K562 (cell line): ENCODE results near the gene EYA4. TPM values are rescaled to one million over a fixed set of nuclear protein-coding genes. Genes with fewer than 3 reads are reported as not detected.

Experiments
- ATAC-seq: fragments of 200-7000 bp; cut with Tn5 transposase; 3 replicates; pipeline ENCODE4 v1.9.1; 2020; ENCODE audit warnings: moderate library complexity
- BruUV-seq: library from RNA; stranded (reverse); fragments of 400-500 nt; replicated peaks from 2 replicates; lab custom pipeline; 2021; lab: Mats Ljungman, UMichigan
- CTCF ChIA-PET: fragments of 300-600 bp; formaldehyde crosslinking; extraction: SDS; loops from one replicate; lab custom pipeline; 2021; ENCODE audit warnings: low intra/inter-chr PET ratio; lab: Yijun Ruan, JAX
- POLR2A ChIA-PET: fragments of 300-600, 350-650 bp; sonication (Branson Sonifier 250); formaldehyde crosslinking; extraction: SDS; loops from one replicate; lab custom pipeline; 2021; ENCODE audit warnings: antibody characterized with exemption, inconsistent platforms; lab: Yijun Ruan, JAX
- DNase-seq, 4 experiments: peaks; one replicate each; pipeline versions ENCODE4 v3.0.0 to v3.0.0-alpha.2; 2011 to 2018; ENCODE audit warnings: low spot score in 3 of 4, mixed read lengths in 3 of 4; ENCODE audit errors: extremely low read depth in 1 of 4
- FAIRE-seq: peaks from 2 replicates; lab custom pipeline; 2011; peaks lifted over from hg19 to GRCh38; lab: Jason Lieb, UNC
- H2AFZ ChIP-seq: 2 replicates; pipeline ENCODE4 v1.6.0; 2011; ENCODE audit warnings: low read depth, low read length, control low read depth, inconsistent platforms
- H3K27ac ChIP-seq: fragments of 200-600 bp; 3 replicates; pipeline ENCODE4 v1.8.0; 2011; ENCODE audit warnings: low read depth, mild to moderate bottlenecking, control low read depth, inconsistent platforms, low read length, moderate library complexity, mixed read lengths; ENCODE audit errors: extremely low read depth
- H3K27me3 ChIP-seq, 2 experiments: fragments of 300-600 bp in 1 of 2; 2 replicates in 1 of 2; 3 replicates in 1 of 2; pipeline versions ENCODE4 v1.6.0 to v1.8.0; 2011; ENCODE audit warnings: inconsistent platforms in 2 of 2, low read length in 2 of 2, mild to moderate bottlenecking in 1 of 2, mixed read lengths in 1 of 2, moderate library complexity in 1 of 2; ENCODE audit not compliant: control insufficient read depth in 2 of 2, insufficient read depth in 2 of 2
- H3K36me3 ChIP-seq: fragments of 300-600 bp; 3 replicates; pipeline ENCODE4 v1.8.0; 2011; ENCODE audit warnings: mild to moderate bottlenecking, low read length, inconsistent platforms; ENCODE audit not compliant: control insufficient read depth, insufficient read depth
- H3K4me1 ChIP-seq, 2 experiments: fragments of 200-600 bp in 1 of 2; replicated peaks in 1 of 2; 2 replicates in 1 of 2; 3 replicates in 1 of 2; pipeline versions ENCODE4 v1.5.1 to v1.8.0; 2011; ENCODE audit warnings: inconsistent platforms in 2 of 2, low read length in 2 of 2, mild to moderate bottlenecking in 1 of 2, mixed read lengths in 1 of 2, moderate library complexity in 1 of 2; ENCODE audit not compliant: control insufficient read depth in 2 of 2, insufficient read depth in 2 of 2
- H3K4me2 ChIP-seq: 2 replicates; pipeline ENCODE4 v1.6.1; 2011; ENCODE audit warnings: low read length, control low read depth, inconsistent platforms, mixed read lengths; ENCODE audit not compliant: insufficient read depth
- H3K4me3 ChIP-seq: fragments of 200-600 bp; sonication (generic), shearing (Covaris generic); 2 replicates; pipeline ENCODE4 v1.5.1; 2016; ENCODE audit warnings: control low read depth, inconsistent platforms
- H3K79me2 ChIP-seq: fragments of 200-600 bp; 3 replicates; pipeline ENCODE4 v1.8.0; 2011; ENCODE audit warnings: low read length, inconsistent platforms; ENCODE audit not compliant: control insufficient read depth, insufficient read depth
- H3K9ac ChIP-seq, 2 experiments: 2 replicates each; pipeline versions ENCODE4 v1.6.0 to v1.6.1; 2011; ENCODE audit warnings: low read depth in 2 of 2, low read length in 2 of 2, control low read depth in 1 of 2, inconsistent platforms in 1 of 2, mild to moderate bottlenecking in 1 of 2, mixed read lengths in 1 of 2; ENCODE audit not compliant: insufficient read depth in 1 of 2
- H3K9me1 ChIP-seq: one replicate; pipeline ENCODE4 v1.6.0; 2011; ENCODE audit warnings: inconsistent platforms, mild to moderate bottlenecking, low read length, moderate library complexity; ENCODE audit not compliant: control insufficient read depth, insufficient read depth
- H3K9me3 ChIP-seq: replicated peaks from 2 replicates; pipeline ENCODE4 v1.5.1; 2011; ENCODE audit warnings: low read depth, low read length, inconsistent platforms; ENCODE audit not compliant: control insufficient read depth, insufficient read depth
- H4K20me1 ChIP-seq: replicated peaks from 2 replicates; pipeline ENCODE4 v1.6.1; 2011; ENCODE audit warnings: low read length, inconsistent platforms, mixed read lengths; ENCODE audit not compliant: control insufficient read depth, insufficient read depth
- EGR1 ChIP-seq: fragments of 450-650 bp; conservative IDR thresholded peaks from 2 replicates; pipeline ENCODE4 v1.6.1; 2017; ENCODE audit warnings: mild to moderate bottlenecking
- ETV1 ChIP-seq: fragments of 450-650 bp; conservative IDR thresholded peaks from 2 replicates; pipeline ENCODE4 v1.6.1; 2016; ENCODE audit warnings: missing genetic modification characterization, control low read depth, low read depth, missing compliant biosample characterization
- FOXJ2 ChIP-seq: fragments of 200-800 bp; sonication (Bioruptor generic); IDR thresholded peaks from 2 replicates; pipeline ENCODE4 v1.6.1; 2016; ENCODE audit warnings: missing genetic modification characterization, missing compliant biosample characterization
- HOXB6 ChIP-seq: fragments of 250-450 bp; sonication (Bioruptor Pico); IDR thresholded peaks from 2 replicates; pipeline ENCODE4 v1.5.1; 2022; ENCODE audit warnings: mild to moderate bottlenecking, borderline replicate concordance
- JUND ChIP-seq, 2 experiments: IDR thresholded peaks; 2 replicates in 1 of 2; 3 replicates in 1 of 2; pipeline ENCODE4 v1.6.1; 2011; ENCODE audit warnings: borderline replicate concordance in 2 of 2, low read depth in 2 of 2, low read length in 2 of 2, improper control_type of control experiment in 1 of 2, missing biosample characterization in 1 of 2, missing genetic modification characterization in 1 of 2, missing genetic modification reagents in 1 of 2
- NRF1 ChIP-seq, 2 experiments: fragments of 450-650 bp; IDR thresholded peaks in 1 of 2; conservative IDR thresholded peaks in 1 of 2; 2 replicates each; pipeline ENCODE4 v1.6.1; 2014; ENCODE audit warnings: mild to moderate bottlenecking in 2 of 2
- RBM17 ChIP-seq: fragments of 200-400 bp; formaldehyde crosslinking; IDR thresholded peaks from 2 replicates; pipeline ENCODE4 v1.6.1; 2017; ENCODE audit warnings: low read depth, mild to moderate bottlenecking, low read length, borderline replicate concordance
- SNIP1 ChIP-seq: fragments of 450-650 bp; IDR thresholded peaks from 2 replicates; pipeline ENCODE4 v1.7.1; 2017; ENCODE audit warnings: low read depth, mild to moderate bottlenecking
- U2AF1 ChIP-seq: fragments of 200-400 bp; formaldehyde crosslinking; optimal IDR thresholded peaks from 2 replicates; pipeline ENCODE3; 2017; ENCODE audit warnings: mild to moderate bottlenecking, low read depth, low read length, moderate library complexity
- ZBTB2 ChIP-seq: fragments of 450-650 bp; IDR thresholded peaks from 2 replicates; pipeline ENCODE4 v1.6.1; 2016; ENCODE audit warnings: antibody characterized with exemption
- ZNF12 ChIP-seq: sonication (generic); formaldehyde crosslinking; IDR thresholded peaks from 2 replicates; pipeline ENCODE4 v1.4.0; 2020; ENCODE audit warnings: mild to moderate bottlenecking, missing genetic modification reagents
- ZNF277 ChIP-seq: fragments of 250-450 bp; sonication (Bioruptor Pico); IDR thresholded peaks from 2 replicates; pipeline ENCODE4 v1.8.0; 2022; ENCODE audit warnings: inconsistent platforms, mild to moderate bottlenecking, moderate library complexity, borderline replicate concordance
- WGBS: fragments of 100-300 bp; shearing (Covaris generic); methylation state at CpG from one replicate; pipeline ENCODE4 v1.1.6; 2016; ENCODE audit warnings: low coverage, mixed read lengths; ENCODE audit not compliant: insufficient coverage; ENCODE audit errors: missing lambda C conversion rate; 5-methylcytosine and 5-hydroxymethylcytosine counted together
- in situ Hi-C: fragments of 300-500 bp; cut with MboI; formaldehyde crosslinking; loops from 4 replicates; pipeline ENCODE4 v1.15.0; 2018; ENCODE audit warnings: inconsistent platforms, mixed read lengths
- intact Hi-C: fragments of 100-400 bp; cut with micrococcal nuclease; formaldehyde crosslinking; loops from 2 replicates; pipeline ENCODE4 v1.14.2; 2022
- polyA plus RNA-seq, 8 experiments: library from polyadenylated mRNA; depleted of rRNA in 4 of 8; stranded (reverse) in 5 of 8; unstranded in 3 of 8; fragments of >200 nt; fragmentation: Nextera tagmentation in 2 of 8; fragmentation: Illumina TruSeq in 1 of 8; extraction: Ambion mirVana in 2 of 8; extraction: Trizol in 1 of 8; gene quantifications; 2 replicates each; pipeline versions ENCODE4 v1.2.1 to v1.2.3, GENCODE V29; 2011 to 2014; ENCODE audit warnings: inconsistent platforms in 1 of 8, missing spikeins in 1 of 8
- total RNA-seq, 7 experiments: library from RNA; depleted of rRNA in 6 of 7; stranded (reverse); fragments of >200 nt in 6 of 7; fragmentation: Illumina TruSeq in 2 of 7; extraction: Trizol in 2 of 7; gene quantifications; 2 replicates each; pipeline versions ENCODE4 v1.2.1 to v1.2.3, GENCODE V29; 2011 to 2021; ENCODE audit warnings: low replicate concordance in 1 of 7
- TF ChIP-seq, protein P1 (sequence below): IDR thresholded peaks from 2 replicates; pipeline ENCODE4 v1.6.1; 2012; ENCODE audit warnings: low read depth, low read length, improper control_type of control experiment, borderline replicate concordance
- TF ChIP-seq, protein P2 (sequence below): sonication (generic); formaldehyde crosslinking; IDR thresholded peaks from 2 replicates; pipeline ENCODE4 v1.8.1; 2023; ENCODE audit warnings: mild to moderate bottlenecking, missing genetic modification reagents, moderate library complexity

The EYA4 gene
- total and polyA plus RNA-seq, 9 of the 15 experiments (the other 6 are each of a cell fraction or from before 2014, with no cell fraction given), result 0.03 to 0.04 TPM; not detected in 7

DNA sequence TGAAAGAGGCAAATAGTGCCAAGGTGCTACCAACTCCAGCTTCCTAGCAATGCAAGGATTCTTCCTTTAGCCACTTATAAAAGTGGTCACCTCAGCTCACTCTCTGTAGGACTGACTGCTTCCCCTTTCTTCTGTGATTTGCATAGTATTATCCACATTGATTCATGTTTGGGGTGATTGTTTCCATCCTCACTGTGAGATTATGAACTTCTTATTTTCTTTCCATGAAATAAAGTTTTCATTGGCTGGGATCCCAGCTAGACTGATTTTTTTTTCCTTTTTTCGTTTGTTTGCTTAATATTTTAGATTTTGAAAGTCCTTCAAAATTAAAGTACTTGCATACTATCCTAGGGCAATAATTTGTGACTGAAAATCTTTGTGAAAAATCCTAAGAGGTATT, 50.5 kb downstream of the EYA4 start (continued):
- TF ChIP-seq U2AF1, result no peak
- TF ChIP-seq, protein P1, sequence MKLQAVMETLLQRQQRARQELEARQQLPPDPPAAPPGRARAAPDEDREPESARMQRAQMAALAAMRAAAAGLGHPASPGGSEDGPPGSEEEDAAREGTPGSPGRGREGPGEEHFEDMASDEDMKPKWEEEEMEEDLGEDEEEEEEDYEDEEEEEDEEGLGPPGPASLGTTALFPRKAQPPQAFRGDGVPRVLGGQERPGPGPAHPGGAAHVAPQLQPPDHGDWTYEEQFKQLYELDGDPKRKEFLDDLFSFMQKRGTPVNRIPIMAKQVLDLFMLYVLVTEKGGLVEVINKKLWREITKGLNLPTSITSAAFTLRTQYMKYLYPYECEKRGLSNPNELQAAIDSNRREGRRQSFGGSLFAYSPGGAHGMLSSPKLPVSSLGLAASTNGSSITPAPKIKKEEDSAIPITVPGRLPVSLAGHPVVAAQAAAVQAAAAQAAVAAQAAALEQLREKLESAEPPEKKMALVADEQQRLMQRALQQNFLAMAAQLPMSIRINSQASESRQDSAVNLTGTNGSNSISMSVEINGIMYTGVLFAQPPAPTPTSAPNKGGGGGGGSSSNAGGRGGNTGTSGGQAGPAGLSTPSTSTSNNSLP, result no peak
- TF ChIP-seq ETV1, result no peak

DNA sequence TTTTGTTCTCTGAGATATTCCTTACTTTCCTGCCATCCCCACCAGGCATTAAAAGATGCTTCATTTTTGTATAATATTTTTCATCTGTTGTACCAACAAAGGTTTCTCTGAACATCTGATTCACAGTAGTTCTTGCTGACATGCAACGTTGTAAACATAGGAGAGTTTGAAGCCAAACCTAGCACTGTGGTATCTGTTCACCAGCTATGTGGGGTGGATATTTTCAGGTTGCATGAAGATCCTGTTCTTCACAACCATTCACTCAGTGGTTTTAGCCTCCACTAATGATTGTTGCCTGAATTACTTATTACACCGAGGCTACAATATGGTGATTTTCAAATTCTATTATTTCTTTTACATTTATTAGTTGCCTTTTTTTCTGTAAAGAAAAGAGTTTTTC, 56.5 kb downstream of the EYA4 start:
- CTCF ChIA-PET, result no interaction called here

More for the DNA sequence above, 56.5 kb downstream of the EYA4 start:
- no peak for ATAC-seq
- Histone ChIP-seq H3K4me2 (no peak overlapping the region), H3K36me3 (no peaks in the 10 kb centered on the region), H3K27me3 (no peaks in the 10 kb centered on the region), H3K9ac (no peak overlapping the region), H3K79me2 (no peaks in the 10 kb centered on the region), H3K9me3 (no peaks in the 10 kb centered on the region), H4K20me1 (no peaks in the 10 kb centered on the region), H3K27ac (no peak overlapping the region), H3K9me1 (no peaks in the 10 kb centered on the region), H3K4me3 (no peak overlapping the region), H3K4me1 (no peaks in the 10 kb centered on the region), H2AFZ (no peak overlapping the region)
- intact Hi-C loops (no loop called here), in situ Hi-C loops (no loop called here)
- BruUV-seq, result no TSS peak
- no peak for DNase-seq
- TF ChIP-seq NRF1 (conservative IDR thresholded peaks at IDR 0.05 in 1 of 2, IDR thresholded peaks at IDR 0.05 in 1 of 2), result no peak
- TF ChIP-seq HOXB6 (CRISPR knock-in tag), result no peak
- TF ChIP-seq ZNF277 (CRISPR knock-in tag), result no peak
- no peak for TF ChIP-seq EGR1
- TF ChIP-seq FOXJ2, result no peak
- no peak for TF ChIP-seq JUND (IDR thresholded peaks at IDR 0.05; ENCODE audit: borderline replicate concordance, low read depth, low read length)
- TF ChIP-seq JUND (tag; IDR thresholded peaks at IDR 0.05; ENCODE audit: borderline replicate concordance, low read depth, low read length), result no peak
- TF ChIP-seq SNIP1, result no peak
- TF ChIP-seq ZNF12 (CRISPR knock-in tag), result no peak
- TF ChIP-seq RBM17, result no peak
- no peak for TF ChIP-seq ZBTB2
- TF ChIP-seq, protein P2, sequence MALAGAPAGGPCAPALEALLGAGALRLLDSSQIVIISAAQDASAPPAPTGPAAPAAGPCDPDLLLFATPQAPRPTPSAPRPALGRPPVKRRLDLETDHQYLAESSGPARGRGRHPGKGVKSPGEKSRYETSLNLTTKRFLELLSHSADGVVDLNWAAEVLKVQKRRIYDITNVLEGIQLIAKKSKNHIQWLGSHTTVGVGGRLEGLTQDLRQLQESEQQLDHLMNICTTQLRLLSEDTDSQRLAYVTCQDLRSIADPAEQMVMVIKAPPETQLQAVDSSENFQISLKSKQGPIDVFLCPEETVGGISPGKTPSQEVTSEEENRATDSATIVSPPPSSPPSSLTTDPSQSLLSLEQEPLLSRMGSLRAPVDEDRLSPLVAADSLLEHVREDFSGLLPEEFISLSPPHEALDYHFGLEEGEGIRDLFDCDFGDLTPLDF, result no peak
- WGBS, result 4% methylated on average over 2 of the region's 2 CpGs
- FAIRE-seq, result no peak
- POLR2A ChIA-PET, result no interaction called here
